IPS-NIHi7 (cell line): ENCODE measurements around the gene ADAMTSL1.

Experiments used
- DNase-seq: peaks from one replicate; pipeline ENCODE4 v3.0.0; 2012; ENCODE audit warnings: mixed read lengths; ENCODE audit errors: extremely low spot score

The ADAMTSL1 gene

DNA sequence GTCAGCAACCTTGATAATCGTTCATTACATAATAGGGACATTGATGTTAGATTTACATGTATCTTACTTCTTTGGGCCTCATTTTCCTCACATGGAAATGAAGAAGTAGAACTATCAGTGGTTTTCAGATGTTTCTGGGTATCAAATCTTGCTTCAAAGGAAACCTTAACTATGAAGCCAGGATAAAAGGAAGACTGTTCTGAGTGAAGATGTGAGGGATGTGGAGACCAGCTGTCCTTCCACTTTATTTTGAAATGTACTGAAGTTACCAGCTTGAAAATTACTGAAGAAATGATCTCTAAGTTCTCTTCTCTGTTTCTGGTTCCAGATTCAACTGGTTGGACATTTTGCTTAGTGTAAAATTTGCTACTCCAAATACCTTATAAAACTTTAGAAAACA is 186.0 kb downstream of the ADAMTSL1 start:
- no peak for DNase-seq

DNA sequence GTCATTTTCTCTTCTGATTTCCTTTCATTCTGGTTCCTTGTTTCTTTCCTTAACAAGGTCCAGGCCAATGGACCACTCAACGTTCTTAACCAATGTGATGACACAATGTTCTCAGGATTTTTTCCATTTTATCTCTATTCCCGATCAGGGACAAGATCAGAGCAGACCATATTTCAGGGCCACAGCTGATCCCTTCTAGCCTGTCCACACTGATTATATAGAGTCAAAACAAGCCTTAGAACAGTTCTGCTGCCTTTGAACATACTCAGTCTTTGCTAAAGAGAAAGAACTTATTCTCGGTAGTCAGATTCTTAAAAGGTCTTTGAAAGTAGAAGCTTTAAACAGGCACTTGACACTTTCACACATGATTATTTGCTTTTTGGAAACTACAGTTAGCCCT is 188.4 kb downstream of the ADAMTSL1 start:
- no peak for DNase-seq

DNA sequence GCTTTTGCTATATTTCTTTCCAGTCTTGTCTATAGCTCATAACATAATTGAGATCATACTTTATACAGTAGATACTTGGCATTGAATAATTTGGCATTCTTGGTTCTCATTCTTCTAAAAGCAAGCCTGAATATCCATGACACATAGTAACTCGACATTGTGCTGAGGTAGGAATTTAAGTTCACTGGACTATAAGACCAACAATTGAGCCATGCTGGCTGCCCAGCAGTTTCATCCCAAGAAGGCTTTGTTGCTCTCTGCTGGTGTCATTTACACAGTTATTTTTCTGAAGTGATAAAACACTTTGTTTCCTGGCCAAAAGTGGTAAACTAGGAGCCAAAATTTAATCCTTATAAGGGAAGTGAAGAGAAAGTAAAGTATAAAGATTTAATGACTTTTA is 192.0 kb downstream of the ADAMTSL1 start:
- no peak for DNase-seq

DNA sequence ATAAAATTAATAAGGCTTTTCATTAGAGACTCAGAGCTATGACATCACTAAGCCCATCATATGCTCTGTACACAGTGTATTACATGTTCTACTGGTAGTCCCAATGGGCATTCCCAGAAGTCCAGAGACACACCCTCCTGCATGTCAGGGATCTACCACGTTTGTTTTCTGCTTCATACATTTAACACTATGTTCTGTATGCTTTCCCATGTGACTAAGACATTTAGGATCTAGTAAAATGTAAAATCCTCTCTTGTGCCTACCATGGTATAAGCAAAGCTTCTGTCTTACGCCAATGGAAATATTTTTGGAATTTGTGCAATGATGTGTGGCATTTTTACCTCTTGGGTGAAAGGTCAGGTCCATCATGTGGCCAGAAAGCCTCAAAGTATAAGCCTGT is 192.4 kb downstream of the ADAMTSL1 start:
- no peak for DNase-seq

DNA sequence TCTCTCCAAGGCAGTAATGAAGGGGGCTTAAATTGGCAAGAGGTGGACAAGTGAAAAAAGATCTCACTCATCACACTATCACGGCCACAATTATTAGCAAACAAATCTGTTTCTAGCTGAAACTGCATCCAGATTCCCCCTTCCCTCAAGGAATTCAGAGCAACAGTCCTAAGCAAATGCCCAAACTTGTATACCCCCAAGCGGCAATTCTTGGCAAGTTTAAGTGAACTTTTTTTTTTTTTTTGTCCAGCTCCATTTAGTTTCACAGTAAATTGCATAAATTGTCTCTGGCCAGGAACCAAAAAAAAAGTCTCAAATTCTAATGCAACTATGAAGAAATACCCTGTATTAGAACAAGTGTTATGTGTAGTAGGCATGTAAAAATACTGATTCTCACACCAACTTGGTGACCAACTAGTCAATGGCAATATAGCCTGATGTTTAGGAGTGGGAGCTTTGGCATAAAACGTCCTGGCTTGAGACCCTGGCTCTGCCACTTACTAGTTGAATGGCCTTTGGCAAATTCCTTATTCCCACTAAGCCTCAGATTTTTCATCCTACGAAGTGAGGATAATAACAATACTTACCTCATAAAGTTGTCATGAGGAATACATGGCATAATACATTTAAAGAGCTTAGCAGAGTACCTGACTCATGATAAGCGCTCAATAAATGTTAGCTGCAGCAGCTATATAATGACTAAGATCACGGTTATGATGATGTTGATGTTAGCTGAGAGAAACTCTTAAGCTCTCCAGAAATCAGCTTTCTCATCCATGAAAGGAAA is 193.2 kb downstream of the ADAMTSL1 start:
- no peak for DNase-seq

DNA sequence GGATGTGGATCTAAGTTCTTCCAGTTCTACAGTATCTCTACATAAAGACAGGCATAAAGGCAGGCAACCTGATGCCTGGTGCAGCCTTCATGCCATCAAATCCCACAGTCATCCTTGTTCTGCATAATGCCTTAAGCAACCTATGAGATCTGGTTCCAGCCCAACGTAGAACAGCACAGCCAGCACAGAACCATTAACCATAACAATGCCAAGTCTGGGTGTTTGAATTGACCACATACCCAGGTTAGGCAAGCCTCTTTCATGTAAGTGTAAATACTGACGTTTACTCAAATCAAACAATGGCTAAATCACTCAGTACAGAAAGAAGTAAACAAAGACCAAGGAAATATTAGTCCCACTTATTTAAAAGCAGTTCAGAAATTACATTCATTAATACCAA is 195.0 kb downstream of the ADAMTSL1 start:
- peak; percentile 32 for DNase-seq

DNA sequence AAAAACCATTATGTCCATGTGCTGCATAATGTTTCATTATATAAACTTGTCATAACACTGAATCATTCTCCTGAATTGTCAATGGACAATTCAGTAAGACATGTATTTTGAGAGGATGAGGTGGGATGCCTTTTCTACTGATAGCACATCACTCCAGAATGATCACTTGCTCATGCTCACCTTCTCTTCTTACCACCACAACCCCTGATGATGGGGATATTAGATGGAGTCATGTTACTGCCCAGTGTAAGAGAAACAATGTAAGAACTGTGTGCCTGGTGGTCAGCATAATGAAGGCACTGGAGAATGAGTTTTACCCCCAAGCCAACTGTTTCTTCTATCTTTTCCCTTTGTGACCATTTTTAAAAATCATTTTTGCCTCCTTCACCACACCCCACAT is 198.8 kb downstream of the ADAMTSL1 start:
- no peak for DNase-seq

DNA sequence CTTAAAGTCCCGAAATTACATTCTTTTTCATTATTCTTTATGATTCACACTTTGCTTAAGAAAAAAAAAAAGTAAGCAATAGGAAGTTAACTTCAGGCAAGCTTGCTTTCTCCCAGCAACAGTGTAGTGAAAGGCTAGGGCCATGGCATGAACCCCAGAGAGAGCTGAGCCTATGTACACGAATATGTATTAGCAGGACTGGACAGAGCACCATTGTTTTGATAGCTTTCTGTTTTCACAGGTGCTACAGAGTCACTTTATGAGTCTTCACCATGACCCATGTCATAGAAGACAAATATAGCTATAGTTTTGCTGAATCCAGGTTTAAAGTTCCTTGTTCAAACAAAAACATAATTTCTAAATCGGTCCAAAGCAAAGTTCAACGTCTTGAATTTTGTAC is 199.2 kb downstream of the ADAMTSL1 start:
- no peak for DNase-seq

DNA sequence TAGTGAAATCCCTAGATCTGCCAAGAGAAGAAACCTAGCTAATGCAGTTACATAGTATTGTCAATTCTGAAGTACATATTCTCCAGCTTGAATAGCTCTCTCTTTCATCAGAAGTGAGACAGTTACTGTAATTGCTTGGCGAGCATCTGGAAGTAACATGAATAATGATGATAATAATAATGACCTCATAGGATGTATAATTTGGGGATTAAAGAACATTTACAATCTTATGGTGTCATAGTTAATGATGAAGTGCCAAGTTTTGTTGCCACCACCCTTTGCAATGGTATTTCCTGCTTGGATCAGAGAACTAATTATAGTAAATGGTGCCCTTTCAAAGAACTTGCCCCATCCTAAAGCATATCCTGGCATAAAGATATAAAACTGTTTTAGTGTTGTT is 201.4 kb downstream of the ADAMTSL1 start:
- DNase-seq: no peak

DNA sequence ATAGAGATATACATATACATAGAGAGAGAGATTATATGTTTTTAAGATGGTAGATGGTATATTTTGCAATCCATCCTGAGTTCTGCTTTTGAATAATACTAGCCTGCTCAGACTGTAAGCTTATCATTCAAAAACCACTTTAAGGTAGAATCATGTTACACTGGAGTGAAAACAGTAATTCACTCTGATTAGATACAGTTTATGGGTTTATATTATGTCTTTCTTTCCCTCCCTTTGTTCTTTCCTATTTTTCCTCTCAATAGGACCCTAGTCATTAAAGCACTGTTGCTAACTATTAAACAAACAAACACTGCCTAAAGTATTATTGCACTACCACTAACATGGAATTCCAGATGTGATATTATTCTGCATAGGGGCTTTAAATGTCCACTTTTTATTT is 202.0 kb downstream of the ADAMTSL1 start:
- no peak for DNase-seq

DNA sequence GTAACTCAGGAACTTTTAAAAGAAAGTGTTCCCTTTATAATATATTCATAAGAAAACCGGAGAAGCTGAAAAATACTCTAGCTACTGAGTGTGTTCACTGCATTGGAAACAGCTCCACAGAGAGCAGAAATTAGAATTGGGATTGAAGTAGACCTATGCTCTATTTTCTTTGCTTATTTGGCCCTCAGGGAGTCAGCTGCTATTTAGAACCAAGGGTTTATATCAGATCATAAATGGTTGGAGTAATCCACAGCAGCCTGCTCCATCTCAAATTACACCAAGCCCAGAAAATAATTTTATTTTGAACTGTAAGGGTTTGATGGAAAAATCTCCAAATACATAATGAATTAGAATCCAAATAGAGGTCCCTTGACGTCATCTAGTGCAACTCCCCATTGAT is 202.6 kb downstream of the ADAMTSL1 start:
- no peak for DNase-seq

DNA sequence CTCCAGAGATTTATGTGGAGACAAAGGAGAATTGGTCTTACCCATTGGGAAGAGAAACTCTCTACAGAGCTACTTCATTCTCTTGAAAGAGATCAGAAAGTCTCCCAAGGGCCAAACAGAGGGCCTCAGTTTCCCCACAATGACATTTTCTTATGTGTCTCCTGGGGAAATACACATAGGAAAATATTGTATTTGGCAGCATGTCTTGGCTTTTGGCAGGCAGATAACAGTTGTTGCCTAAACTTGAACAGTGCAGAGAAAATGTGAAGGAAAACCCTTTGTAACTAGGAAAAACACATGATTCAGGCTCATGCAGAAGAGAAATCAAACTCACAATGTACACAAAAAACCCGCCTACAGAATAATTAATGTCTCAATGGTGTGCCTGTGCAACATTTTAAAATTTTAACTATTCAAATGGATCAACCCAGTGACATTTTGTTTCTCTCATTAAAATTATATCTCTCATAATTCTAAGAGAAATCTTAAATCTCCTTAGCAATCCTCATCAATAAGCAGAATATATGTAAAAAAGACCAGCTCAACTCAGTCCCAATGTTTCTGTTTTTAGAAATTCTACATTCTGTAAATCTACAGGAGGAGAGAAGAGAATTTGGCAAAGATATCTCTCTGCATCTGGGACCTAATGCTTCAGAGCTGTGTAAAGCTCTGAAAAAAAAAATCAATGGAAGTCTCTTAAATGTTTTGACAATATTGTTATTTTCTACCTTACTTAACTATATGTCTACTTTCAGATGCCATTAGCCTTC is 205.1 kb downstream of the ADAMTSL1 start:
- no peak for DNase-seq

DNA sequence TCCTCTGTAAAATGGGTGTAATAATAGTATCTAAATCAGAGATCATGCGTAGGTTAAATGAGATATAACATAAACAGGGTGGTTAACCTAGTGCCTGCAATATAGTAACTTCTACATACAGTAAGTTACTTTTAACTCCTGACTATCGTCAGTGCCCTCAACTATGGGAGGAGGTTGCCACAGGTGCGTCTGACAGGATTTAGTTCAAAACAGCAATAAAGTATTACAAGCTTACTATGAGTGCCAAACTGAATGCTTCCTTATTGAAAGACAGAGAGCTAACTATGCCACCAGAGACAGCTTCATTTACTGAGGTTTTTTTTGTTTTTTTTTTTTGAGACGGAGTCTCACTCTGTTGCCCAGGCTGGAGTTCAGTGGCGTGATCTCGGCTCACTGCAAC is 209.0 kb downstream of the ADAMTSL1 start:
- DNase-seq: no peak

DNA sequence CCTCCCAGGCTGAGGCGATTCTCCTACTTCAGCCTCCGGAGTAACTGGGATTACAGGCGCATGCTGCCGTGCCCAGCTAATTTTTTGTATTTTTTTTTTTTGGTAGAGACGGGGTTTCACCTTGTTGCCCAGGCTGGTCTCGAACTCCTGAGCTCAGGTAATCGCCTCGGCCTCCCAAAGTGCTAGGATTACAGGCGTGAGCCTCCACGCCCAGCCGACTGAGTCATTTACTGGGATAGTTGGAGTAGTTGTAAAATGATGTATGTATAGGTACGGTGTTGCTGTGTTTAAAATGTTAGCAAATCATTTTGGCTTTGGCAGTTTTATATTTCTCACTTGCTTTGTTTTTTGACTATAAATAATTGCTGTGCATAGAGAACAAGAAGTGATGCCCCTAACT is 209.4 kb downstream of the ADAMTSL1 start:
- no peak for DNase-seq

DNA sequence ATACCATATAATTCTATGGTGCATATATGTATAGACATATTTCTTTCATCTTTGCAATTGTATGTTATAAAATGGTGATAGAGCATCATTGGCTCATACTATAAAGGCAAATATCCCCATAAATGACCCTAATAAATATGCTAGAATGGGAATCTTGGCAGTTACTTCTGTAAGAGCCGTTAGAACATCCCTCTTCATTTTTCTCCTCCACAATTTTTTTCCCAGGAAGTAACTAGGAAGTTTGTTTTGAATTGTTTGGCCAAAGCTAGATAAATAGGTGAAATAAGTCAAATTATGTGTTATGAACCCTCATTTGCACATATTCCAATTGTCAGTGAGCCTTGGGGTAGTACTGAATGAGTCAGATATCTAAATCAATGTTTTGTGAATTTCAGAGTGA is 209.9 kb downstream of the ADAMTSL1 start:
- DNase-seq: no peak

DNA sequence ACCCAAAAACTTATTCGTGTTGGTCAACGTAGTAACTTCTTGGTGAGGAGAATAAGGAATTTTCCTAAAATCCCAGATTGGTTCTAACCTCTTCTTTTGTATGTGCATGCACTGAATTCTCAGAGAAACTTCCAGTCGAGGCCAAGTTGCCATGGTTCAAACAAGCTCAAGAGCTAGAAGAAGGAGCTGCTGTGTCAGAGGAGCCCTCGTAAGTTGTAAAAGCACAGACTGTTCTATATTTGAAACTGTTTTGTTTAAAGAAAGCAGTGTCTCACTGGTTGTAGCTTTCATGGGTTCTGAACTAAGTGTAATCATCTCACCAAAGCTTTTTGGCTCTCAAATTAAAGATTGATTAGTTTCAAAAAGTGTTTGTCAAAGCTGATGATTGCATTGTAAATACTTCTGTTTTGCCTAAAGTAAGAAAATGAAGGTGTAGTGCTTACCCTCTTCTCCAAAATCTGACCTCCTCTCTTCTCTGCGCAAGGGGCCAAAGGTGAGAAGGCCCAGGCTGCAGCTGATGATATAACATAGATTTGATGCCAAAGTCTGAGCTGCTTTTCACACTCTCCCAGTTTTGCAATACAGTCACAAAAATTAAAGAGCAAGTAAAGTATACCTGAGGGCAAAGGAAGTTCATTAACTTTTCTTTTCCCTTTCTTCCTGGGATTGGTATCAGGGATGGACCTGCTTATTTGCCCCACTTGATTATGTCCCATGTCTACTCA is 210.8 kb downstream of the ADAMTSL1 start:
- no peak for DNase-seq

DNA sequence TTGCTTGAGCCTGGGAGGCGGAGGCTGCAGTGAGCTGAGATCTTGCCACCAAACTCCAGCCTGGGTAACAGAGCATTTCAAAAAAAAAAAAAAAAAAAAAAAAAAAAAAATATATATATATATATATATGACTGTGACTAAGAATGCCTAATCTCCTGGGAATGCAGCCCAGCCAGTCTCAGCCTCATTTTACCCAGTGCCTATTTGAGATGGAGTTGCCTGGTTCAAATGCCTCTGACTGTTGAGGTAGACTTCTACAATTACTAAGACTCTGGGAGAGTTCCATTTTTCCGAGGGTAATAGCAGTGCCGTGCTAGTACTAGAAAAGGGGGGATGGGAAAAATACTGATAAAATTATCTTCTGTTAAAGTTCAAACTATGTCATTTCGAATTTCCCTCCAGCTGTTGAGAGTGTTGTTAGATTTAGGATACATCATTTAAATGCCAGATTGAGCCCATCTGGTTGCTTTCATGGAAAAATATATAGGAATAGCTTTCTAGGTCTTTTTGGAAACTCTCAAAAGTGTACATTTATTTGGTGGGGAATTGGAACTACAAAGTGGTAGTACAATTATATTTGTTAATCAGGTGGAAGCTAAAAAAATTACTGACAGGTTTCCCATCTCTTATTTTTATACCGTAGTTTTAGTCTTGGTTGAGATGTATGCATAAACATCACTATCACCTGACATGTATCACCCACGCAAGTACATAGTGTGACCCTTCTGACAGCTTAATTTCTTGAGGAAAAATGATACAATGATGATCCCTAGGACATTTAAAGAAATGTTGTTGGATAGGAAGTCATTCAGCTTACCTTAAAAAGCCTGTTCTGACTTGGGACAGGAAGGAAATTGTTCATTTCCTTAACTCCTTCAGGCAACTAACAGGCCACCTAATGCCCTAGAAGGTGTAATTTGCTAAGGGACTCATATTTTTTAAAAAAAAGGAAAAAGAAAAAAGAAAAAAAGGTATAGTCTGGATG is 214.9 kb downstream of the ADAMTSL1 start:
- no peak for DNase-seq

DNA sequence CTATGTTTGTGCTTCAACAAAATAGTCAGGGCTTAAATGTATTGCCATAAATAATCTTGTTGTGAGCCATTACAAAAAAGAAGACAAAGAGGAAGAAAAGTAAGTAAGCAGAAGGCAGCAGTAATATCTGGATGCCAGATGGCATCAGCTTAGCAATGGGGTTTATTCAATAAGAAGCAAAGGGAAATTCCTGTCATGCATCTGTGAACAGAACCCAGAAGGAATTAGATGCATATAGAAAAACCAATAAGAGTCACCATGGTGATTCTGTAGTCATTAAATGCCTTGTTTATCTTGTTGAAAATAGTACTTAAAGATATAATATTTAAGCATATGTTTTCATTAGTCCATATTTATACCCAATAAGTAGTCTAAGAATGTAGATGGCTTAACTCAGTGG is 216.0 kb downstream of the ADAMTSL1 start:
- no peak for DNase-seq

DNA sequence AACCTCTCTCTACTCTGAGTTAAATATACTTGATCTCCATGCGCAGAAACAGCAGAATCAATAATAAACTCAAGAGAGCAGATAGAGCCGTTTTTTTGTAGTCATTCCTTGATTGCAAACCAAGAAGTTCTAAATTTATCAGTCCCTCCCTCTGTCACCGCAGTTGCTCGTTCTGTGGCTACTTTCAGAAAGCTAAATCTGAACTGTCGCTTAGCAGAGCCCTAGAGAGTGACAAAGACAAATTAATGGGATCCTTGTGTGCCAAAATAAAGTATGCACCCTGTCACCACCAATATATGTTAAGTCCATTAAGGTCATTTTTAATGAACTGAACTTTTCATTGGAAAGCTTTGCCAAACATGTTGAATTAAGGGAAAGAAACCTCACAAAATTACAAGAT is 218.3 kb downstream of the ADAMTSL1 start:
- no peak for DNase-seq

DNA sequence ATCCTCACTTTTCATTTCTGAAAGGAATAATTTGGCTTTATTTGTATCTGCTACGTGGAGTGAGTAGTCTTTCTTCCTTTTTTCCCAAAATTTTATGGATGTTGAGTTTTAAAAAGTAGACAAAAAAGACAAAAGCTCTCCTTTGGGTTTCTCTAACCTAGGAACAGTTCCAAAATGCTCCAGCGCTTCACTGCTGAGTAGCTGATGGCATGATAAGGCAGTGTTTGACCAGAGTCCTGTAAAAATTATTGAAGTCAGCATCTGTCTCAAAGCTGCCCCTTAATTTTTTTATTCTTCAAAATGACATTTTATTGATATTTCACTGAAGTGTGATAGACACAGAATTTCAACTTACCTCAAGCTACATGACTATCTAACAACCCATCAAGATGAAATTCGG is 219.0 kb downstream of the ADAMTSL1 start:
- no peak for DNase-seq

DNA sequence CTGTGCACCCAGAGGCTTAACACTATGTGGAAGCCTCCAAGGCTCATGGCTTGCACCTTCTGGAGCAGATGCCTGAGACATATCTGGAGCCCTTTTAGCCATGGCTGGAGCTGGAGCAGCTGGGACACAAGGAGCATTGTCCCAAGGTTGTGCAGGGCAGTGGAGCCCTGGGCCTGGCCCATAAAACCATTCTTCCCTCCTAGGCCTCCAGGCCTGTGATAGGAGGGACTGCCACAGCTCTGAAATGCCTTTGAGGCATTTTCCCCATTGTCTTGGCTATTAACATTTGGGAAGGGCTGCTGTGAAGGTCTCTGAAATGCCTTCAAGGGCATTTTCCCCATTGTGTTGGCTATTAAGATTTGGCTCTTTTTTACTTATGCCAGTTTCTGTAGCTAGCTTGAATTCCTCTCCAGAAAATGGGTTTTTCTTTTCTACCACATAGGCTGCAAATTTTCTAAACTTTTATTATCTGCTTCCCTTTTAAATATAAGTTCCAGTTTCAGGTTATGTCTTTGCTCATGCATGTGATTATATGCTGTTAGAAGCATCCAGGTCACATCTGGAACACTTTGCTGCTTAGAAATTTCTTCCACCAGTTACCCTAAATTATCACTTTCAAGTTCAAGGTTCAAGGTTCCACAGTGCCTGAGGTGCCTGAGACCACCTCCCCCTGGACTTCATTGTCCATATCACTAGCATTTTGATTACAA is 221.2 kb downstream of the ADAMTSL1 start:
- no peak for DNase-seq
